OCI-LY3 (cell line): ENCODE data around the gene FMR1.

ENCODE experiments used
- EZH2phosphoT487 ChIP-seq: fragments of 200-600 bp; shearing (Covaris generic); IDR thresholded peaks from 2 replicates; pipeline ENCODE4 v1.6.1; 2018; ENCODE audit warnings: antibody characterized with exemption, mixed run types, low read depth
- TF ChIP-seq, protein P1 (sequence below): fragments of 200-600, 300-600 bp; sonication (generic); IDR thresholded peaks from 2 replicates; pipeline ENCODE4 v1.5.1; 2014; ENCODE audit warnings: antibody characterized with exemption, low read length, low read depth

DNA sequence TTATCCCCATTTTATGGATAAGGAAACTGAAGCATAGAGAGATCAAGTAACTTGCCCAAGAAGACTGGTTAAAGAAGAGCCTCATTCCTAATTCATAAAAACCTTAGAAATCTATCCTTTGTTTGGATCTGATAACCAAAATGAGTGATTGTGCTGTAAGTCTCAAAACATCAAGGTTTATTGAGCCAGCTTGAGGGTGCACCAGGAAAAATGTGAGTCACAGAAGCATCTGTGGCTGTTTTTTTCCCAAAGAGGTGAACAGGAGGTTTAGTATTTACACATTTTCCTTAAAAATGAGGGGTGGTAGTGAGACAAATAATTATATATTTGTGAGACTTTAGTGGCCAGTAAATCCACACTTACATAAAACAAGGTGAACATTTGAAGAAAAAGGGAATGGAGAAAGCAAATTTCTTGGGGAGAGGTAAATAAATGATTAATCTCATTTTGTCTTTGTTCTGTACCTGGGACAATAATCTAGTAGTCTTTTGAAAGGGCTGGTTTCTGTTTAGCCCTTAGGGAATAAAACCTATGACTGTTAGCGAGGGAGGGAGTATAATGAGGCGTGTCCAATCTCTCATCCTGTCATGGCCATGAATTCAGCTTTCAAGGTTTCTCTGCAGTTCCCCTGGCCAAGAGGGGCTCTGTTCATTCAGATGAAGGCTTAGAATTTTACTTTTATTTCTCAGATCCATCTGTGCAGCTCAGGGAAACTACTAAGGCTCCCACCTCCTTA lies 12.2 kb upstream of the FMR1 start:
- TF ChIP-seq, protein P1, sequence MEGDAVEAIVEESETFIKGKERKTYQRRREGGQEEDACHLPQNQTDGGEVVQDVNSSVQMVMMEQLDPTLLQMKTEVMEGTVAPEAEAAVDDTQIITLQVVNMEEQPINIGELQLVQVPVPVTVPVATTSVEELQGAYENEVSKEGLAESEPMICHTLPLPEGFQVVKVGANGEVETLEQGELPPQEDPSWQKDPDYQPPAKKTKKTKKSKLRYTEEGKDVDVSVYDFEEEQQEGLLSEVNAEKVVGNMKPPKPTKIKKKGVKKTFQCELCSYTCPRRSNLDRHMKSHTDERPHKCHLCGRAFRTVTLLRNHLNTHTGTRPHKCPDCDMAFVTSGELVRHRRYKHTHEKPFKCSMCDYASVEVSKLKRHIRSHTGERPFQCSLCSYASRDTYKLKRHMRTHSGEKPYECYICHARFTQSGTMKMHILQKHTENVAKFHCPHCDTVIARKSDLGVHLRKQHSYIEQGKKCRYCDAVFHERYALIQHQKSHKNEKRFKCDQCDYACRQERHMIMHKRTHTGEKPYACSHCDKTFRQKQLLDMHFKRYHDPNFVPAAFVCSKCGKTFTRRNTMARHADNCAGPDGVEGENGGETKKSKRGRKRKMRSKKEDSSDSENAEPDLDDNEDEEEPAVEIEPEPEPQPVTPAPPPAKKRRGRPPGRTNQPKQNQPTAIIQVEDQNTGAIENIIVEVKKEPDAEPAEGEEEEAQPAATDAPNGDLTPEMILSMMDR: no peak
- TF ChIP-seq EZH2phosphoT487: no peak
